GM19043 (cell line): Measurements from ENCODE around the gene APOE.

Experiments
- ATAC-seq: cut with Tn5 transposase; IDR thresholded peaks from one replicate; pipeline ENCODE4 v1.9.1; 2021; ENCODE audit warnings: low read depth; ENCODE audit not compliant: unreplicated experiment

APOE gene

DNA sequence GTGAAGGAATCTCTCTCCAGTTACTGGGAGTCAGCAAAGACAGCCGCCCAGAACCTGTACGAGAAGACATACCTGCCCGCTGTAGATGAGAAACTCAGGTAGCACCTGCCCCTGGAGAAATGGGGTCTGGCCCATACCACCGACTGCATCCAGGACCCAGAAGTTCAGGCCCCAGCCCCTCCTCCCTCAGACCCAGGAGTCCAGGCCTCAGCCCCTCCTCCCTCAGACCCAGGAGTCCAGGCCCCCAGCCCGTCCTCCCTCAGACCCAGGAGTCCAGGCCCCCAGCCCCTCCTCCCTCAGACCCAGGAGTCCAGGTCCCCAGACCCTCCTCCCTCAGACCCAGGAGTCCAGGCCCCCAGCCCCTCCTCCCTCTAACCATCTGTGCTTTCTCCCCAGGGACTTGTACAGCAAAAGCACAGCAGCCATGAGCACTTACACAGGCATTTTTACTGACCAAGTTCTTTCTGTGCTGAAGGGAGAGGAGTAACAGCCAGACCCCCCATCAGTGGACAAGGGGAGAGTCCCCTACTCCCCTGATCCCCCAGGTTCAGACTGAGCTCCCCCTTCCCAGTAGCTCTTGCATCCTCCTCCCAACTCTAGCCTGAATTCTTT, 43.3 kb downstream of the APOE start:
- no peak for ATAC-seq

GRCh38 chr19:44949550-44949949, 44.0 kb downstream of the APOE start:
- no peak for ATAC-seq

DNA sequence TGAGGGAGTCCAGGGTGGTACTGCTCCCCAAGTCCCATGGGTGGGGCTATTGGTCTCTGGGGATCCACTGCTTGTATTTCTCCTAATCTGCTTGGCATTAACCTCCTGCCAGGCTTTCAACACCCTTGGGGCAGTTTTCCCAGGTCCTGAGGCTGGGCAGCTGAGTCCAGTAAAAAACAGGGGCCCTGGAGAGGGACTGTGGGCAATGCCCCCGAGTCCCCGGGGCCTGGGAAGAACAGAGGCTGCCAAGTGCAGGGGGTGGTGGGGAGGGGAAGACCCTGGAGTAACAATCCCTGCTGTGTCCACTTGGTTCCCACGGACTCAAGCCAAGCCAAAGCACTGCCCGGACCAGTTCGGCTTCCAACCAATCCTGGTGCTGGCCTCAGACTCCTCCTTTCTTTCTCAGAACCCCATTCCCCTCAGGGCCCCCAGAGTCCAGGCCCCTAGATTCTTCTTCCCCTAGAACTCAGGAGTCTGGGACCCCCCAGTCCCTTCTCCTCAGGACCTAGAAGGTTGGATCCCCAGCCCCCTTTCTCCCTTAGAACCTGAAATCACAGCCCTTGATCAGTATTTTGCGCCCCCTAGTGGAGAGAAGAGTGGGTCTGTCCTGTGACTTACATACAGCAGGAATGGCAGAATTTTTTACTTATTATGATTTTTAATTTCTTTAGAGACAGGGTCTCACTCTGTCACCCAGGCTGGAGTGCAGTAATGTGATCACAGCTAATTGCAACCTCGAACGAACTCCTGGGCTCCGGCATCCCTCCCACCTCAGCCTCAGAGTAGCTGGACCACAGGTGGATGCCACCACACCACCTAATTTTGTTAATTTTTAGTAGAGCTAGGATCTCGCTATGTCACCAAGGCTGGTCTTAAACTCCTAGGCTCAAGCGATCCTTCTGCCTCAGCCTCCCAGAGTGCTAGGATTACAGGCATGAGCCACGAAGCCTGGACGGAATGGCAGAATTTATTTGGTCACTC, 45.9 kb downstream of the APOE start:
- no peak for ATAC-seq

DNA sequence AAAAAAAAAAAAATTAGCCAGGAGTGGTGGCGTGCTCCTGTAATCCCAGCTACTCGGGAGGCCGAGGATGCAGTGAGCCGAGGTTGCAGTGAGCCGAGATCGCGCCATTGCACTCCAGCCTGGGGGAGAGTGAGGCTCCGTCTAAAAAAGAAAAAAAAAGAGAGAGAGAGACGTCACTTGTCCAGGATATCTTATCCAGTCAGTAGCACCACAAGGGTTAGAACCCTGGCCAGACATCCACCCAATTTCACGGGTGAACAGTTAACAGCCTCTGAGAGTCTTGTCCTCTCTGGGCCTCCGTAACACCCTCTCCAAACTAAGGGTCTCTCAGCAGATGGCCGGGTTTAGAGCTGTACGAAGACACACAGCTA, 48.7 kb downstream of the APOE start:
- no peak for ATAC-seq

GRCh38 chr19:44954649-44955504, 49.3 kb downstream of the APOE start, which contains the start of gene CLPTM1:
Gene CLPTM1, plus strand, starts transcription at chr19:44955380. Its CDS starts 16 bp downstream, at chr19:44955396.
- ATAC-seq, result peak; percentile 71

DNA sequence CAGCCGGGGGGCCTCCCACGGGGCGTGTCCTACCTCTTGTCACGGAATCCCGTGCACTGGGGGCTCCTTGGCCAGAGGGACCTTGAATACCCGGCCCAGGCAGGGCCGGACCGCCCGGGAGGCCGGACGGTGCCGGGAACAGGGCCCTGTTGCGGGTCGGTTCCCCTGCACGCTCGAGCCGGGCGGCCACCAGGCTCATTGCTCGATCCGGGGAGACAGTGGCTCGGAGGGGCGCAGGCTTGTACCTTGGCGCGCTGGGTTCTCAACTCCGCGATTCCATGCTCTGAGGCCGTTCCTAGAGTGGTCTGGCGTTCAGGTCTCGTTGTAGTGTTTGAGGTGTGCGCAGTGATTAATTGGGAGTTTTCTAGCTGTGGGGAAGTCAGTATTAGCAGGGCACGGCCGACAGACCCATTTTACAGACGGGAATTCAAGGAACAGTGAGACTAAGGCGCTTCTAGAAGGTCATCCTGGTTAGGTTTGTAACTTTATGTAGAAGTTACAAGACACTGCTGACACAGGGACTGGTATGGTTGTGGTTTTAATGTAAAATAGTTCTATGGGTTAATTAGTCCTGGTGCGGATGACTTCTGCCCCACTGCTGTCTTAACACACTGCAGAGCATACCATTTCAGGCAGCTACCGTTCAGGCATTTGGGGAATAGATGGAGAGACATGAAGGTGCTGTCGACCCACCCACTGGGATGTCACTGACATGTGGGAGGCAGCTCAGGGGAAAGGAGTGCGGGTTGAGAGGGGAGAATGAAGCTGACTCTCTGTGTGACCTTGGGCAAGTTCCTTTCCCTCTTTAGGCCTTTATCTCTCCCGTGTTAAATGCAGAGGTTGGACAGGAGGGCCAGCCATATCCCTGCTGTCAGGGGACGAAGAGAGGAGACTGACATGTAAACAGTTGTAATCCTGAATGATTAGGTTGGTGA, 50.2 kb downstream of the APOE start:
- no peak for ATAC-seq

DNA sequence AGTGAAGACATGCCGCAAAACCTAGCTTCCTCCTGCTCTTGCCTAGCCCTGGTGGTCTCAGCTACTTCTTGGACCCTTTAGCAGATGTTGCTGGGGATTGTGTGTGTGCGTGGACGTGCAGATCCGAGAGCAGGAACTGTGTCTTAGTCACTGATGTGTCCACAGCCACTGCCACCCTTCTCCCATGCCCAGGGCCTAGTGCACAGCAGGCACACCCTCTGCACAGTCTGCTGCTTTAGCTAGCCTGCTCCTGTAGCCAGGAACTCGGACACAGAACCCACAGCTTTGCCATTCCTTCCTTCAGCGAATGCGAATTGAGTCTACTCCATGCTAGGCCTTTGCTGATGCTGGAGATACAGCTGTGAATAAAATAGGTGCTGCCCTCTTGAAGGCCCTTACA, 51.9 kb downstream of the APOE start:
- ATAC-seq, result no peak

- ATAC-seq, result no peak
These were observed 52.5 kb downstream of the APOE start for GRCh38 chr19:44958090-44958489.
